GM10266 (cell line): Measurements from ENCODE around the gene GTPBP10.

Experiments
- DNase-seq: peaks from one replicate; pipeline ENCODE4 v3.0.0; 2012; ENCODE audit errors: extremely low spot score
- CTCF ChIP-seq: IDR thresholded peaks from 2 replicates; pipeline ENCODE4 v1.5.1; 2012; ENCODE audit warnings: mild to moderate bottlenecking, low read depth; ENCODE audit not compliant: control insufficient read depth, insufficient read depth; ENCODE audit errors: missing control alignments

The GTPBP10 gene

GRCh38 chr7:90346336-90347125, at the start of gene GTPBP10:
TSS of gene GTPBP10 (plus strand) at chr7:90346716. CDS start at chr7:90346742, 26 bp downstream.
- TF ChIP-seq CTCF, result peak; percentile 80
- DNase-seq, result peak; percentile 91

- TF ChIP-seq CTCF, result peak; percentile 56
Measured at GRCh38 chr7:90298145-90299038, 48.1 kb upstream of the GTPBP10 start.

GRCh38 chr7:90303241-90303640, 43.3 kb upstream of the GTPBP10 start:
- no peak for DNase-seq
- TF ChIP-seq CTCF, result no peak

More at GRCh38 chr7:90298145-90299038, 48.1 kb upstream of the GTPBP10 start:
- peak; percentile 28 for DNase-seq

- no peak for DNase-seq
- TF ChIP-seq CTCF, result no peak
Measured at GRCh38 chr7:90309872-90310271, 36.6 kb upstream of the GTPBP10 start.

GRCh38 chr7:90311175-90311574, 35.3 kb upstream of the GTPBP10 start:
- TF ChIP-seq CTCF, result no peak
- DNase-seq, result no peak

GRCh38 chr7:90312745-90313144, 33.8 kb upstream of the GTPBP10 start:
- no peak for DNase-seq

More at GRCh38 chr7:90312745-90313144, 33.8 kb upstream of the GTPBP10 start:
- peak; percentile 38 for TF ChIP-seq CTCF
